B cell (primary cell): ENCODE data around the gene TRAPPC14. TPM values are rescaled to one million over a fixed set of nuclear protein-coding genes. Genes with fewer than 3 reads are reported as not detected.

Source experiments
- ATAC-seq: fragments of 200-7000 bp; cut with Tn5 transposase; one replicate; pipeline ENCODE4 v1.10.0; 2021; ENCODE audit warnings: low read depth, mild to moderate bottlenecking, moderate number of reproducible peaks, moderate library complexity
- CTCF ChIA-PET: fragments of 350-600 bp; sonication (Branson Sonifier 250); formaldehyde crosslinking; loops from one replicate; lab custom pipeline; 2021; ENCODE audit warnings: antibody characterized with exemption, inconsistent platforms; lab: Charles Lee
- POLR2A ChIA-PET: fragments of 350-600 bp; sonication (Branson Sonifier 250); formaldehyde crosslinking; loops from one replicate; lab custom pipeline; 2021; ENCODE audit warnings: antibody characterized with exemption; lab: Charles Lee
- DNase-seq: peaks from one replicate; pipeline ENCODE4 v3.0.0; 2013
- H2AFZ ChIP-seq: 2 replicates; pipeline ENCODE4 v1.6.1; 2012; ENCODE audit warnings: mild to moderate bottlenecking, low read depth, low read length; ENCODE audit not compliant: insufficient read depth, poor library complexity, severe bottlenecking
- H3K27ac ChIP-seq, 2 donors: 1 replicate in 1 of 2; 2 replicates in 1 of 2; pipeline ENCODE4 v1.5.1; 2012 to 2013; ENCODE audit warnings: low read length in 2 of 2, mild to moderate bottlenecking in 2 of 2, moderate library complexity in 1 of 2
- H3K27me3 ChIP-seq, 4 experiments: fragments of 200-600 bp in 1 of 4; sonication (generic) in 1 of 4; replicated peaks in 1 of 4; 1 replicate in 2 of 4; 2 replicates in 2 of 4; pipeline versions ENCODE4 v1.6.1 to v1.7.0; 2013 to 2016; ENCODE audit warnings: low read length in 3 of 4, mild to moderate bottlenecking in 2 of 4, mixed read lengths in 1 of 4, moderate library complexity in 1 of 4; ENCODE audit not compliant: insufficient read depth in 4 of 4, control insufficient read depth in 3 of 4; ENCODE audit errors: control extremely low read depth in 1 of 4
- H3K36me3 ChIP-seq, 2 experiments: replicated peaks in 1 of 2; 1 replicate in 1 of 2; 2 replicates in 1 of 2; pipeline versions ENCODE4 v1.6.1 to v1.7.1; 2013; ENCODE audit warnings: low read length in 1 of 2; ENCODE audit not compliant: insufficient read depth in 2 of 2, control insufficient read depth in 1 of 2; ENCODE audit errors: control extremely low read depth in 1 of 2, extremely low read depth in 1 of 2
- H3K4me1 ChIP-seq, 2 donors: fragments of 200-600 bp in 1 of 2; sonication (generic) in 1 of 2; 1 replicate in 1 of 2; 2 replicates in 1 of 2; pipeline versions ENCODE4 v1.5.1 to v1.6.1; 2013 to 2017; ENCODE audit warnings: low read length in 2 of 2; ENCODE audit not compliant: control insufficient read depth in 2 of 2, insufficient read depth in 2 of 2
- H3K4me2 ChIP-seq: replicated peaks from 2 replicates; pipeline ENCODE3; 2012; ENCODE audit warnings: mild to moderate bottlenecking, low read depth, low read length; ENCODE audit not compliant: poor library complexity, severe bottlenecking
- H3K4me3 ChIP-seq, 5 experiments: fragments of 200-600 bp in 1 of 5; sonication (generic) in 1 of 5; 1 replicate in 3 of 5; 2 replicates in 2 of 5; pipeline versions ENCODE4 v1.5.1 to v1.7.0; 2011 to 2016; ENCODE audit warnings: low read length in 4 of 5, mild to moderate bottlenecking in 4 of 5, low read depth in 2 of 5, control low read depth in 1 of 5, moderate library complexity in 1 of 5; ENCODE audit not compliant: insufficient read depth in 1 of 5; ENCODE audit errors: control extremely low read depth in 1 of 5, extremely low read depth in 1 of 5
- H3K79me2 ChIP-seq: fragments of 200-600 bp; sonication (generic); one replicate; pipeline ENCODE4 v1.6.0; 2016; ENCODE audit warnings: low read length; ENCODE audit not compliant: control insufficient read depth, insufficient read depth
- H3K9ac ChIP-seq: fragments of 200-600 bp; sonication (generic); 2 replicates; pipeline ENCODE4 v1.6.1; 2017; ENCODE audit warnings: mild to moderate bottlenecking, low read length, moderate library complexity
- H3K9me3 ChIP-seq, 3 donors: one replicate each; pipeline versions ENCODE4 v1.6.1 to v1.7.1; 2013; ENCODE audit warnings: low read length in 2 of 3; ENCODE audit not compliant: control insufficient read depth in 2 of 3, insufficient read depth in 1 of 3; ENCODE audit errors: control extremely low read depth in 1 of 3
- H4K20me1 ChIP-seq: 2 replicates; pipeline ENCODE4 v1.6.0; 2012; ENCODE audit warnings: mild to moderate bottlenecking, low read length; ENCODE audit not compliant: insufficient read depth, control insufficient read depth, poor library complexity, severe bottlenecking
- H3K27ac Mint-ChIP-seq: one replicate; pipeline ENCODE4 v1.8.0; 2021; ENCODE audit warnings: mixed read lengths
- H3K27me3 Mint-ChIP-seq: one replicate; pipeline ENCODE4 v1.8.0; 2021; ENCODE audit warnings: mixed read lengths
- H3K4me1 Mint-ChIP-seq: one replicate; pipeline ENCODE4 v1.8.0; 2021; ENCODE audit warnings: mixed read lengths
- H3K4me3 Mint-ChIP-seq: one replicate; pipeline ENCODE4 v1.8.0; 2021; ENCODE audit warnings: mixed read lengths
- H3K9me3 Mint-ChIP-seq: one replicate; pipeline ENCODE4 v1.8.0; 2022; ENCODE audit warnings: mixed read lengths; ENCODE audit not compliant: insufficient read depth
- CTCF ChIP-seq: fragments of 200-600 bp; IDR thresholded peaks from one replicate; pipeline ENCODE4 v1.8.0; 2022; ENCODE audit warnings: antibody characterized with exemption, mild to moderate bottlenecking
- EZH2 ChIP-seq: IDR thresholded peaks from 2 replicates; pipeline ENCODE4 v1.6.1; 2012; ENCODE audit warnings: borderline replicate concordance, low read depth, mild to moderate bottlenecking, moderate library complexity, low read length; ENCODE audit not compliant: insufficient read depth, poor library complexity, severe bottlenecking
- WGBS: methylation state at CpG from one replicate; pipeline ENCODE4 v1.1.5; 2013; ENCODE audit warnings: missing lambda C conversion rate; ENCODE audit not compliant: insufficient coverage; 5-methylcytosine and 5-hydroxymethylcytosine counted together
- intact Hi-C: fragments of 100-400 bp; cut with micrococcal nuclease; formaldehyde crosslinking; loops from one replicate; pipeline ENCODE4 v1.10.0; 2022
- polyA plus RNA-seq: library from polyadenylated mRNA; depleted of rRNA; stranded (reverse); fragments of >200 nt; gene quantifications from 2 replicates; pipeline ENCODE4 v1.2.3, GENCODE V29; 2012
- total RNA-seq, 2 donors: library from RNA; stranded (reverse); fragments of 120-200 nt in 1 of 2; gene quantifications; 1 replicate in 1 of 2; 2 replicates in 1 of 2; pipeline versions ENCODE4 v1.2.3 to v1.2.4, GENCODE V29; 2013 to 2022

Gene TRAPPC14
- total and polyA plus RNA-seq, 2 donors (not counting 1 experiment from before 2014, with no cell fraction given), result 64.8 to 71.2 TPM

GRCh38 chr7:100157334-100158228 lies 942 bp downstream of the TRAPPC14 start:
- ChIA-PET CTCF (interaction anchor here (0.8 to 5.1 kb wide), 5 partner anchors 9 to 39 kb away, joined by 3 to 18 read pairs (median 3); partner anchors contain the start of gene LAMTOR4), POLR2A (interaction anchor here (1.0 to 2.9 kb wide), 3 partner anchors 9 to 60 kb away, joined by 4 to 16 read pairs (median 5); partner anchors contain the start of gene LAMTOR4)
- Mint-ChIP-seq H3K4me1 (peaks cover 40% of the 10 kb centered on the region), H3K9me3 (no peaks in the 10 kb centered on the region), H3K4me3 (peak overlapping the region; percentile 87), H3K27ac (peak overlapping the region; percentile 88), H3K27me3 (no peaks in the 10 kb centered on the region)
- Histone ChIP-seq H3K9me3 (no peaks in the 10 kb centered on the region), H3K36me3 (peaks cover 0 to 48% of the 10 kb centered on the region in 2 experiments), H2AFZ (peak overlapping the region; percentile 97), H4K20me1 (peaks cover 28% of the 10 kb centered on the region), H3K27me3 (no peaks in the 10 kb centered on the region), H3K4me2 (peak overlapping the region; percentile 92), H3K4me1 (peaks cover 23 to 35% of the 10 kb centered on the region in 2 donors), H3K4me3 (peak overlapping the region; percentile 55 to 95 (median 73)), H3K27ac (peak overlapping the region; percentile 54 to 84), H3K9ac (peak overlapping the region; percentile 95), H3K79me2 (peaks cover 31% of the 10 kb centered on the region)
- DNase-seq (peak; percentile 27), ATAC-seq (no peak)
- TF ChIP-seq CTCF, result no peak
- TF ChIP-seq EZH2, result no peak
- intact Hi-C loops, result loop anchor here (1.0 to 5.0 kb wide), 6 partner anchors 9 to 180 kb away; partner anchors contain the start of genes GAL3ST4, GPC2, LAMTOR4 and MBLAC1
- 31% methylated on average over 19 of the region's 32 CpGs for WGBS

- WGBS, result 69% methylated on average over 4 of the region's 5 CpGs
- ATAC-seq, result no peak
- Histone ChIP-seq H3K27ac (peak overlapping the region; percentile 54 to 84), H4K20me1 (peaks cover 28% of the 10 kb centered on the region), H2AFZ (no peak overlapping the region), H3K9me3 (no peaks in the 10 kb centered on the region), H3K4me1 (peaks cover 29 to 41% of the 10 kb centered on the region in 2 donors), H3K4me3 (peak overlapping the region in 2 of 5 experiments; percentile 11 to 95), H3K36me3 (peaks cover 0 to 49% of the 10 kb centered on the region in 2 experiments), H3K27me3 (no peaks in the 10 kb centered on the region), H3K79me2 (peaks cover 37% of the 10 kb centered on the region), H3K4me2 (peak overlapping the region; percentile 92), H3K9ac (no peak overlapping the region)
- Mint-ChIP-seq H3K9me3 (no peaks in the 10 kb centered on the region), H3K27me3 (no peaks in the 10 kb centered on the region), H3K4me3 (peak overlapping the region; percentile 87), H3K4me1 (peaks cover 45% of the 10 kb centered on the region), H3K27ac (peak overlapping the region; percentile 87)
- intact Hi-C loops, result loop anchor here (5.0 kb wide), 2 partner anchors 35 to 180 kb away; no protein-coding TSS in a partner anchor
- CTCF ChIA-PET, result interaction anchor here (0.9 to 5.1 kb wide), 5 partner anchors 8 to 33 kb away, joined by 3 to 18 read pairs (median 3); partner anchors contain the start of gene LAMTOR4
- TF ChIP-seq CTCF, result no peak
- POLR2A ChIA-PET, result interaction anchor here (0.6 to 2.9 kb wide), 5 partner anchors 9 to 61 kb away, joined by 4 to 16 read pairs (median 7); partner anchors contain the start of genes GPC2 and LAMTOR4
- DNase-seq, result peak; percentile 28
Observed at GRCh38 chr7:100157069-100157333, 1.5 kb downstream of the TRAPPC14 start.
